Mesodermal cell (in vitro differentiated cells): ENCODE results near the gene FAM227B.

Experiments
- H3K27ac ChIP-seq: 2 replicates; pipeline ENCODE4 v1.7.0; 2013; ENCODE audit warnings: mild to moderate bottlenecking, low read depth, low read length, moderate library complexity; ENCODE audit not compliant: severe bottlenecking
- H3K36me3 ChIP-seq: 2 replicates; pipeline ENCODE4 v1.7.1; 2013; ENCODE audit warnings: mild to moderate bottlenecking, low read length, moderate library complexity; ENCODE audit not compliant: control insufficient read depth, insufficient read depth
- H3K4me1 ChIP-seq: one replicate; pipeline ENCODE4 v1.7.1; 2013; ENCODE audit warnings: mild to moderate bottlenecking, low read length; ENCODE audit not compliant: insufficient read depth, control insufficient read depth, poor library complexity, severe bottlenecking
- H3K4me3 ChIP-seq: 2 replicates; pipeline ENCODE4 v1.7.0; 2013; ENCODE audit warnings: low read length, control low read depth, mild to moderate bottlenecking; ENCODE audit not compliant: insufficient read depth, poor library complexity, severe bottlenecking; ENCODE audit errors: extremely low read depth
- H3K9me3 ChIP-seq: 2 replicates; pipeline ENCODE4 v1.7.1; 2013; ENCODE audit warnings: mild to moderate bottlenecking, low read length, moderate library complexity; ENCODE audit not compliant: control insufficient read depth
- WGBS, 2 experiments: methylation state at CpG; one replicate each; pipeline ENCODE4 v1.1.5; 2013; ENCODE audit warnings: missing lambda C conversion rate in 2 of 2; ENCODE audit not compliant: insufficient coverage in 2 of 2; 5-methylcytosine and 5-hydroxymethylcytosine counted together

FAM227B gene

DNA sequence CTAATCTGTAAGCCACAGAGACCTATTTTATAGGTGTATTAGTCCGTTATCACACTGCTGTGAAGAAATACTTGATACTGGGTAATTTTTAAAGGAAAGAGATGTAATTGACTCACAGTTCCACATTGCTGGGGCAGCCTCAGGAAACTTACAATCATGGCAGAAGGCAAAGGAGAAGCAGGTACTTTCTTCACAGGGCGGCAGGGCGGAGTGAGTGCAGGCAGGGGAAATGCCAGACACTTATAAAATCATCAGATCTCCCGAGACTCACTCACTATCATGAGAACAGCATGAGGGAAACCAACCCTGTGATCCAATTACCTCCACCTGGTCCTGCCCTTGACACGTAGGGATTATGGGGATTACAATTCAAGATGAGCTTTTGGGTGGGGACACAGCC is 341.9 kb downstream of the FAM227B start:
- Histone ChIP-seq H3K4me1 (no peaks in the 10 kb centered on the region), H3K36me3 (peaks cover 11% of the 10 kb centered on the region), H3K4me3 (no peak overlapping the region), H3K9me3 (no peaks in the 10 kb centered on the region), H3K27ac (no peak overlapping the region)
- WGBS, 2 experiments: 100% methylated on average over 1 to 2 of the region's 5 CpGs
